ENCODE data around the gene DPEP2.
A peak's percentile ranks its signal among the peaks of the same experiment; 100 is the strongest.

DPEP2 gene

DNA sequence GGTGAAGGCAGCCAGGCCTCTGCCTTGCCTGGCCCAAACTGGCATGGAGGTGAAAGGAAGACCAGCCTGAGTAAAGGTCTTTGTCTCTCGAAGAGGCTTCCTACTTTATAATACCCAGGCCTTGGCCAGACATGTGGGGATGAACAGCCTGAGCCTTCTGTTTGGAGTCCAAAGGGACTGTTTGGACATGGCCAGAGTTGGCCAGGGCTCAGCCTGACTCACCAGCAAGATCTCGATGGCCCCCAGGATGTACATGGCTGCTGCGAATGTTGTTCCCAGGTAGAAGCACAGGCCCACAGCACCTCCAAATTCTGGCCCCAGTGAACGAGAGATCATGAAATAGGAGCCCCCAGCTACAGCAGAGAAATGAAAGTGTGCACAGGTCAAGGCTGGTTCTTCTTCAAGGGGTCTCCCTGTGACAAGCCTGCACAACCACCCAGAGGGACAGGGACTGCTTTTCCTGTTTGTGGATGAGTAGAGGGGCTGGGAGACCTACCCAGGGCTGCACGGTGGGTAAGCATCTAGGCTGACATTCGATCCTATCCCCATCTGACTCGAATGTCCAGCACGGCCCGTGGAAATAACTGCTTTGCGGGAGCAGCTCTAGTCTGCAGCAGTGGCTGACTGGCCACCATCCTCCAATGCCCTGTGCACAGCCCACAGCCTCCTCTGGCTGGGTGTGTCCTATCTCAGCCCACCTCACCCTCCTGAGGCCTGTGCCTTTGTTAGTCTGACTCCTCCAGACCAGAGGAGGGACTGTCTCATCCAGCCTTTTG lies 44.7 kb downstream of the DPEP2 start:
- no peak overlapping the region for H3K27ac Mint-ChIP-seq
- H3K4me1 Mint-ChIP-seq: no peaks in the 10 kb centered on the region
- H3K4me3 Mint-ChIP-seq: no peak overlapping the region
- no peaks in the 10 kb centered on the region for H3K27me3 Mint-ChIP-seq
- ATAC-seq (no peak), DNase-seq (no peak)
- H3K9me3 Mint-ChIP-seq: no peaks in the 10 kb centered on the region

- Mint-ChIP-seq H3K9me3 (no peaks in the 10 kb centered on the region), H3K27ac (peak overlapping the region in 1 of 2 donors; percentile 61), H3K4me3 (no peak overlapping the region), H3K4me1 (no peaks in the 10 kb centered on the region), H3K27me3 (no peaks in the 10 kb centered on the region)
- ATAC-seq (no peak), DNase-seq (no peak)
Observed at GRCh38 chr16:67953641-67954375, 45.5 kb downstream of the DPEP2 start.

- DNase-seq (no peak), ATAC-seq (no peak)
- Mint-ChIP-seq H3K4me3 (no peak overlapping the region), H3K27me3 (no peaks in the 10 kb centered on the region), H3K4me1 (no peaks in the 10 kb centered on the region), H3K9me3 (no peaks in the 10 kb centered on the region), H3K27ac (no peak overlapping the region)
Observed at GRCh38 chr16:67951485-67951884, 47.8 kb downstream of the DPEP2 start.

DNA sequence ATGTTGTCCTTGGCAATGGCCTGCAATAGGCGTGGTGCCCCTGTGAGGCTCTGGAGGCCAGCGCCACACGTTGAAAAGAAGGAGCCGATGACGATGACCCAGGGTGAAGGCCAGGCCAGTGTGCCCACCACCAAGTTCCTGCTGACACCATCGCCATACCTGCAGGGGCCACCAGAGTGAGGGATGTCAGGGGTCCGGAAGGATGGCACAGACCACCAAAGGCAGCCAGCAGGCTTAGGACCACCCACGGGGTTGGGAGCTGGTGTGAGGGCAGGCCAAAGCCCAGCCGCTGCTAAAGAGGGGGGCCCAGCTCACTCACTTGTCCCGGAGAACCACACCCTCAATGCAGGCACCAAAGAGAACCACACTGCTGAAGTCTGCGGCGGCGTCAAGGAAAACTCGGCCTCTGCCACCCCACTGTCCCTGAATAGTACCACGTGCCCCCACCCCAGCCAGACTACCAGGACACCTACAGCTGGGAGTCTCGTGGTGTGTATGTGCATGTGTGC lies 48.9 kb downstream of the DPEP2 start:
- Mint-ChIP-seq H3K4me1 (no peaks in the 10 kb centered on the region), H3K9me3 (no peaks in the 10 kb centered on the region), H3K27me3 (no peaks in the 10 kb centered on the region), H3K4me3 (no peak overlapping the region), H3K27ac (peak overlapping the region in 1 of 2 donors; percentile 21)
- DNase-seq (no peak), ATAC-seq (no peak)

DNA sequence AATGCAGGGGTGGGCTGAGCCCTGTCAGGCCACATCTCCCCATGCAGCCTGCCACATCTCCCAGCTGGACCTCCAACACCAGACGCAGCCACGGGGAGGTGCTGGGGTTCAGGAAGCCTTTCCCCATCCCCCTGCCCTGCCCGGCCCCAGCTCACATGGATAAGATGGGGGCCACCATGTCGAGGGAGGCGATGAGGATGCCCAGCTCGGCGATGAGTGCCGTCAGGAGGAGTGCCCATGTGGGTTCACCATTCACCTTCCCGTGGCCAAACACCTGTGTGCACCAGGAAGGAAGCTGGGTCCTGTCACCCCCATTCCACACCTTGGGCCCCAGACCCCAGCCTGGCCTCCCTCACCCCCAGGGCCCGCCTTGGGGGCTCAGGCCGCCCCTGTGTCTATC lies 49.6 kb downstream of the DPEP2 start:
- ATAC-seq (no peak), DNase-seq (no peak)
- Mint-ChIP-seq H3K4me3 (no peak overlapping the region), H3K27me3 (no peaks in the 10 kb centered on the region), H3K27ac (peak overlapping the region in 1 of 2 donors; percentile 12), H3K4me1 (no peaks in the 10 kb centered on the region), H3K9me3 (no peaks in the 10 kb centered on the region)

DNA sequence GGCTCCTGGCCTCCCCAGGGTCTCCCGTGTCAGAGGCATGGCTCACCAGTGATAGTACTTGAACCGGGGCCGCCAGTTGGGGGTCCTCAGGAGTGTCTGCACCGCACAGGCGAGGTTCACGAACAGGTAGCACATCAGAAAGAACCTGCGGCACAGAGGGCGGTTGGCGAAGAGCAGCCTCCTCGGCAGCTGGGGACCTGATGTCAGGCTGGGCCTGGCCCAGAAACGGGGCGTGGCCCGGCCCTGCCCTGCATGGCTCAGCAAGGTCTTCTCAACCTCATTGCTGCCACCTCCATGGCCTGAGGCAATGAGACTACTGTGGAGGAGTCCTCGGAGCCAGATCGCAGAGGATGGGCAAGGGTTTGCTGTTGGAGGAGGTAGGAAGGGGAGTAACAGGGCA lies 51.3 kb downstream of the DPEP2 start:
- no peaks in the 10 kb centered on the region for H3K4me1 Mint-ChIP-seq
- H3K27me3 Mint-ChIP-seq: no peaks in the 10 kb centered on the region
- peak overlapping the region in 1 of 2 donors; percentile 16 for H3K27ac Mint-ChIP-seq
- DNase-seq (no peak), ATAC-seq (no peak)
- no peak overlapping the region for H3K4me3 Mint-ChIP-seq
- no peaks in the 10 kb centered on the region for H3K9me3 Mint-ChIP-seq

DNA sequence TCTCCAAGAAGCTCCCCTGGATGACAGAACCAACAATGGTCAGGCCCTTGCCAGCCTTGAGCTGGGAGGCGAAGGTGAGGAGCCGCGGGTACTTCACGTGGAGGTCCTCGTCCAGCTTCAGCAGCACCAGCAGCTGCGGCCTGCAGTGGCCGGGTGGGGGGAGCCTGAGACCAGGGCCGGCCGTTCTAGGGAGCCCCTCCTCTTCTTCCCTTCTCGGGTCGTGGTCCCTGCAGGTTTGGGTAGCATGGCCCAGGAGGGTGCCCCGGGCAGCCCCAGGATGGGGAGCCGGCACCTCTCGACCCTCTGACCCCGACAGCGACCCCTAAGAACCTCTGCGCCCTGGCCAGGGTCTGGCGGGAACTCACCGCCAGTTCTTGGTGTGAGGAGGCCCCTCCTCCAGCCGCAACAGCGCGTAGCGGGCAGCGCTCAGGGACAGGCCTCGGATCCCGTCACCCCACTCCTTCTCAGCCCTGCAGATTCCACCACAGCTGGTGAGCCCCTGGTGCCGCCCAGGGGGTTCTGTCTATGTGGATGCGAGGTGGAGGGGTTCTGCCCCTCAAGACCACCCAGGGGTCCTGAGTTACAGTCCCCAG lies 52.2 kb downstream of the DPEP2 start:
- Mint-ChIP-seq H3K9me3 (no peaks in the 10 kb centered on the region), H3K4me3 (no peak overlapping the region), H3K27ac (no peak overlapping the region), H3K27me3 (no peaks in the 10 kb centered on the region), H3K4me1 (peaks cover 4% of the 10 kb centered on the region)
- ATAC-seq: no peak
- DNase-seq: no peak

GRCh38 chr16:67946128-67946569 lies 53.1 kb downstream of the DPEP2 start:
- Mint-ChIP-seq H3K4me3 (no peak overlapping the region), H3K27ac (peak overlapping the region in 1 of 2 donors; percentile 63), H3K9me3 (no peaks in the 10 kb centered on the region), H3K27me3 (no peaks in the 10 kb centered on the region), H3K4me1 (peaks cover 13% of the 10 kb centered on the region)
- ATAC-seq: no peak
- no peak for DNase-seq

DNA sequence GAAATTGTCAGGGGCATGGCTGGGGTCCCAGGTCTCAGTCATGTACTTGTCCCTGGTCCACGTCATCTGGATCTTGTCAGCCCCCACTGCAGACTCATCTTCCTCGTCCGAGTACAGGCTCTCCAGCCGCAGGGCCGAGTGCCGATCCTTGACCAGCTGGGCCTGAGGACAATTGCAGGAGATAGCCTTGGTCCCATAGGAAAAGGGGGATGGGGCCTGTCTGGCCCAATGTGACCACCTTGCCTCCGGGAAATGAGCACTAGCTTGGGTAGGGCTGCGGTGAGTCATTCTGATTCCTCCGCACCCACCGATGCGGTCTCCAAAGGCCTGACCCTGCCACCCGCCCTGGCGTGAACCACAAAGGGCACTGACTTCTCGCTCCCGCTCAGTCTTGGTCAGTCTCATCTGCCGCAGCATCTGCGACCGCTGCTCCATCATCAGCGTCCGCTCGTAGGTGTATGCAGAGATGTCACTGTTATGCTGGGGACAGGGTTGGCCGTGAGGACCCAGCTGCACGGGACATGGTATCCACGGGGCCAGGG lies 53.8 kb downstream of the DPEP2 start:
- H3K27ac Mint-ChIP-seq: no peak overlapping the region
- no peaks in the 10 kb centered on the region for H3K9me3 Mint-ChIP-seq
- no peak for DNase-seq
- H3K27me3 Mint-ChIP-seq: no peaks in the 10 kb centered on the region
- ATAC-seq: no peak
- H3K4me3 Mint-ChIP-seq: no peak overlapping the region
- peaks cover 16% of the 10 kb centered on the region for H3K4me1 Mint-ChIP-seq

DNA sequence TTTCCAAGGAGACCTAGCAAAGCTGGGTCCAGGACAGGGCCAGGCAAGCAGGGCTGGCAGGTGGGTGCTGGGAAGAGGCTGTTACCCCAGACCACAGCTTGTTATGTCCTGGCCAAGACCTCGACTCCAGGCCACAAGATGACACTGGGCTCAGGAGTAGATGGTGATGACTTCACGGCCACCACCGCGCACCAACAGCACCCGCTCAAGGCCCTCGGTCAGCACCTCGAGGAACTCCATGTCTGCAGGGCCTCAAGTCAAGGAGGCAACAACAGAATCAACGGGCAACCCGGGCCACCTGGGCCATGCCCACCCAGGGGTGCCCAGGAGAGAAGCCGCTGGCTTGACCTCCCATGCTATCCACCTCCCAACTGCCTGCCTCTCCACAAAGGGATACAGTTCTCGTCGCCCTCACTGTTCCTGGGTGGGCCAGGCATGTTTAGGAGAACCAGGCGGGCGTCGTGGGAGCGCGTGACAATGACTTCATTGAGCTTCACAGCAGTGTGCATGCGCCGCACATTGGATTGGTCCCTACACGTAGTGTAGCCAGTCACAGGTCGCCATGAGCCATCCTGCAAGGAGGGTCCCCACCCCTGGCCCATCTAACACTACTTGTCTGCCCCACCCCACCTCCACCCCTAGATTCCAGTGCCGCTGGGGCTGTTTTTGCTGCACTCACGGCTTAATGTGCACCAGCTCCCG lies 54.4 kb downstream of the DPEP2 start:
- H3K27ac Mint-ChIP-seq: peak overlapping the region in 1 of 2 donors; percentile 88
- no peaks in the 10 kb centered on the region for H3K27me3 Mint-ChIP-seq
- no peak for DNase-seq
- no peak for ATAC-seq
- H3K4me1 Mint-ChIP-seq: peaks cover 23% of the 10 kb centered on the region
- H3K9me3 Mint-ChIP-seq: no peaks in the 10 kb centered on the region
- H3K4me3 Mint-ChIP-seq: no peak overlapping the region

DNA sequence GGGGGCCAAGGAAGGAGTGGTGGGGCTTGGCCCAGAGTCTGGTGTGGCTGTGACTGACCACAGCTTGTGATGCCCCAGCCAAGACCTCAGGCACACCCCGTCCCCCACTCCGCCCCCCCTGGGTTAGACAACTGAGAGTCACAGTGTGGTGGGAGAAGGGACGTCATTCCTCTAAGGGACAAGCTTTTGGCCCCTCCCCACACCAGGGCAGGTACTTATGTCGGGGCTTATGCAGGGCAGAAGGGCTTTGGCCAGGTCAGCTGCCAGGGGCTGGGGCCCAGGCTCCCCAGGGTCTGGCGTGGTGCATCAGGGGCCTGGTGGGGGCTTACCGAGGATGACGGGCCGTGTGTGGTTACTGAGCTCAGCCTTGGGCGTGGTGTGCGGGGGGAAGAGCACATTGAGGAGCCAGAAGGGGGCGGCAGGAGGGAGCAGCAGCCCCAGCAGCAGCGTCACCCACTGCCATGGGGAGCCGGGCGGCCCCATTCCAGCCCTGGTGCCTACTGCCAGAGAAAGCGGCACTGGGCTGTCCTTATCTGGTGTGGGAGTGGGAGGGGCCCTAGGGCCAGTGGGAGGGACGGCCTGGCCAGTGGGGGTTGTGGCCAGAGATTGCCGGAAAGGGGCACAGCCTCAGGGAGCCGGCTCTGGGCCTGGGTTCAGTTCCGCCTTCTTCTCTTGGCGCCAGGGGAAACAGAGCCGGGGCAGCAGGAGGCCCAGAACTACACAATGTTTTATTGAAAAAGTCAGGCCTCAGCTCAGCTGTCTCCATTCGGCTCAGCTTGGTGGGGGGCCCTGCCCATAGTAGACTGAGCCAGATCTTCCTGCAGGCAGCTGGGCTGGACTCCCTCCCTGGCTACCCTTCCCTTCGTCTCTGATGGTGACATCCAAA lies 55.4 kb downstream of the DPEP2 start, which contains the start of gene LCAT:
Gene LCAT (minus strand): TSS at position 502 of the 886 bp plus-strand sequence. CDS start 19 bp downstream, at position 483.
- H3K4me3 Mint-ChIP-seq: no peak within 1 kb of the TSS
- no peak for ATAC-seq
- H3K27ac Mint-ChIP-seq: peak within 1 kb of the TSS in 1 of 2 donors; percentile 88

GRCh38 chr16:67943256-67943618 lies 56.0 kb downstream of the DPEP2 start:
- Mint-ChIP-seq H3K27ac (no peak overlapping the region), H3K4me1 (peaks cover 34% of the 10 kb centered on the region), H3K9me3 (no peaks in the 10 kb centered on the region), H3K27me3 (no peaks in the 10 kb centered on the region), H3K4me3 (no peak overlapping the region)
- DNase-seq: no peak
- ATAC-seq: no peak

More for the DNA sequence above, 55.4 kb downstream of the DPEP2 start, which contains the start of gene LCAT:
- H3K4me1 Mint-ChIP-seq: peaks cover 32% of the 10 kb centered on the region
- H3K27me3 Mint-ChIP-seq: no peaks in the 10 kb centered on the region
- no peak for DNase-seq
- H3K9me3 Mint-ChIP-seq: no peaks in the 10 kb centered on the region

- ATAC-seq: peak; percentile 12
- Mint-ChIP-seq H3K4me3 (no peak overlapping the region), H3K27ac (no peak overlapping the region), H3K27me3 (no peaks in the 10 kb centered on the region), H3K4me1 (peaks cover 40% of the 10 kb centered on the region), H3K9me3 (no peaks in the 10 kb centered on the region)
- DNase-seq: no peak
Observed at GRCh38 chr16:67942510-67943255, 56.6 kb downstream of the DPEP2 start.

- no peaks in the 10 kb centered on the region for H3K27me3 Mint-ChIP-seq
- H3K4me3 Mint-ChIP-seq: no peak overlapping the region
- peak; percentile 59 for ATAC-seq
Observed at GRCh38 chr16:67942200-67942509, 57.1 kb downstream of the DPEP2 start.

More at GRCh38 chr16:67942200-67942509, 57.1 kb downstream of the DPEP2 start:
- peak overlapping the region in 1 of 2 donors; percentile 74 for H3K27ac Mint-ChIP-seq
- peaks cover 45% of the 10 kb centered on the region for H3K4me1 Mint-ChIP-seq
- no peaks in the 10 kb centered on the region for H3K9me3 Mint-ChIP-seq
- DNase-seq: peak; percentile 38 to 49
